HG03469 (cell line): ENCODE data around the gene MSLN.
"Not testable (repeated sequence)": the region's sequence is repeated elsewhere in the genome, so short reads cannot be mapped to it uniquely, and the experiment has no call there.

Experiments used
- ATAC-seq: cut with Tn5 transposase; IDR thresholded peaks from one replicate; pipeline ENCODE4 v1.9.1; 2021; ENCODE audit warnings: mild to moderate bottlenecking, moderate library complexity, moderate number of reproducible peaks; ENCODE audit not compliant: unreplicated experiment

The MSLN gene

GRCh38 chr16:772959-773358, 12.4 kb downstream of the MSLN start:
- ATAC-seq = no peak

DNA sequence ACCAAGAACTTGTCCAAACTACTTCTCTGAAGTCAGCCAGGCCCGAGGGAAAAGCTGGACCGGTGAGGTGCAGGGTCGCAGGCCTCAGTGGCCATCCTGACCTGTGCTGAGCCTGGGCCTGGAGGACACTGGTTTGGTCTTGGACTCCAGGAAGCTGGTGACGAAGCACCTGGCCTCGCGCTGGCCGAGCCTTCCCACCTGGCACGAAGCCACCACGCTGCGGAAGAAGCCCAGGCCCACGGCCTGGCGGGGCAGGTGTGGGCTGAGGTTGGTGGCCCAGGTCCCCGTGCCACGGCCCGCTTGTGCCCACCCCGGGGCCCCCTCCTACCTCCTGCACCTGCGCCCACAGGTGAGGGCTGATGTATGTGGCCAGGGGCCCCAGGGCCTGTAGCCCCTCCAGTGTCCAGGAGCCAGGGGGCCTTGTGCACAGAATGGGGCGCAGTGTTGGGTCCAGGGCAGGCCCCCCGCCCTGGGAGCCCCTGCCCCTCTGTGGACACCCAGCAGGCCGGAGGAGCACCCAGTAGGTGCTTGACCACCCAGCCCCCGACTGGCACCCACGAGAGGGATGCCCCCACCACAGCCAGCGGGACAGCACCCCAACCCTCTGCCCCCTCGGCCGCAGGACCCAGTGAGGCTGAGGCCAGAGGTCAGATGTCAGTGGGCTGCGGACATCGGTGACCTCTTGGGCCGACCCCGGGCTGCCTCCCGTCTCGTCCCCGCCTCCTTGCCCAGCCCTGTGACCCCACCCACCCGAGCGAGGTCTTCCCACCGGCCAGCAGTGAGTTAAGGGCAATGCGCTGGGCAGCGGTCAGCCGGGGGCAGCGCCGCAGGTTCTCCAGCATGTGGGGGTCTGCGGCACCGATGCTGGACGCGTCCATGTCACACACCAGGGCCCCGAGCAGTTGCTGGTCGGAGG, 13.8 kb downstream of the MSLN start:
- no peak for ATAC-seq

- no peak for ATAC-seq
Observed at GRCh38 chr16:775236-775796, 14.8 kb downstream of the MSLN start.

DNA sequence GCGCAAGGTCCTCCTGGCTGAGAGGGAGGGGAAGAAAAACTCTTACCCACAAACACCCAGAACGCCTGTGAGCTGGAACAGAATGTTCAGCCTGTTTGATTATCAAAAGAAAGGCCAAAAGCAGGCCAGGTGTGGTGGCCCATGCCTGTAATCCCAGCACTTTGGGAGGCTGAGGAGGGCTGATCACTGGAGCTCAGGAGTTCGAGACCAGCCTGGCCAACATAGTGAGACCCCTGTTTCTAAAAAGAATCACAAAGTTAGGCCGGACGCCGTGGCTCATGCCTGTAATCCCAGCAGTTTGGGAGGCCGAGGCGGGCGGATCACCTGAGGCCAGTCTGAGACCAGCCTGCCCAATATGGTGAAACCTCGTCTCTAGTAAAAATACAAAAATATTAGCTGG, 15.8 kb downstream of the MSLN start:
- not testable (repeated sequence) for ATAC-seq

GRCh38 chr16:776824-777223, 16.3 kb downstream of the MSLN start:
- ATAC-seq = no peak

DNA sequence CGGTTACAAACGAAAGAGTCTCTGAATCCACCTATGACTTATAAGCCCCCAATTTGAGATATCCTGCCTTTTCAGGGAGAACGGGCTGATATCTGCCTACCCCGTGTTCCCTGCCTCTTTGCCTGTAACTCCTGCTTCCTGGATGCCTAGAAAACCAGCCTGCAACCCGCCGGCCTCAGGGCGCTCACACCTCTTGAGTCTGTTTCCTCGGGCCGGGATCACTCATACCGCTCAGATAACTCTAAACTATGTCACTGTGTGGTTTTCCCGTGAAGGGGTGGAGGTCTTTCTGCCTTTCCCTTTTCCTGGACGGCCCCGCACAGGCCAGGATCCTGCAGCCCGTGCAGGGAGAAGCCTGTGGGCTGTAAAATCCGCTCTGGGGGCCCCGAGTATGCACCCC, 17.3 kb downstream of the MSLN start:
- no peak for ATAC-seq

- ATAC-seq = no peak
Observed at GRCh38 chr16:778447-778846, 17.9 kb downstream of the MSLN start.

DNA sequence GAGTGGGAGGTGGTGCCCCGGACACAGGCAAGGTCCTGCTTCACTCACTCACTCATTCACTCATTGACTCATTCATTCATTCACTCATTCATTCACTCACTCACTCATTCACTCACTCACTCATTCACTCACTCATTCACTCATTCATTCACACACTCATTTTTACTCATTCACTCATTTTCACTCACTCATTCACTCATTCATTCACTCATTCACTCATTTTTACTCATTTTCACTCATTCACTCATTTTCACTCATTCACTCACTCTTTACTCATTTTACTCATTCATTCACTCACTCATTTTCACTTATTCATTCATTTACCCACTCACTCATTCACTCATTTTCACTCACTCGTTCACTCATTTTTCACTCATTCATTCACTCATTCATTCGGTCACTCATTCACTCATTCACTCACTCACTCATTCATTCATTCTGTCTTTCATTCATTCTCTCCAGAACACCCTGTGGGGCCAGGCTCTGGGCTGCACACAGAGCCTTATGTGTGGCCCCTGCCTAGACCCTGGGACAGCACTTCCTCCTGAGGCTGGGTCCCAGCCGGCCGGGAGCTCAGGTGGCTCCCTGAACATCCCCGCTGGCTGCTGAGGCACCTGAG, 18.5 kb downstream of the MSLN start:
- ATAC-seq = no peak

DNA sequence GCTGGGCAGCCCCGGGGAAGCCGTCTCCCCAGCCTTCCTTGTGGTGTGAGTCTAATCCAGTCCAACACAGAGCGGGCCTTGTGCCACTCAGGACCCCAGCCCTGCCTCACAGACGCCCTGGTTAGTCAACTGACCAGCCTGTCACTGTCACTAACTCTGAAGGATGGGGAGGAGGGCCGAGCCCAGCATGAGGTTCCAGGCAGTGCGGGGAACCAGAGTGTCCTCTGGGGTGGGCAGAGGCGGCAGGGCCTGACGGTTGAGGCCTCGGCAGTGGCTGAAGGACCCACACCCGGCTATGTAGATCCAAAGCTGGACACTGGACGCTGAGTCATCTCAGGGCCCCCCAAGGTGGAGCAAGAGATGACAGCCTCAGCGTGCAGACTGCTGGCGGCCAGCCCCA, 19.0 kb downstream of the MSLN start:
- ATAC-seq = no peak

DNA sequence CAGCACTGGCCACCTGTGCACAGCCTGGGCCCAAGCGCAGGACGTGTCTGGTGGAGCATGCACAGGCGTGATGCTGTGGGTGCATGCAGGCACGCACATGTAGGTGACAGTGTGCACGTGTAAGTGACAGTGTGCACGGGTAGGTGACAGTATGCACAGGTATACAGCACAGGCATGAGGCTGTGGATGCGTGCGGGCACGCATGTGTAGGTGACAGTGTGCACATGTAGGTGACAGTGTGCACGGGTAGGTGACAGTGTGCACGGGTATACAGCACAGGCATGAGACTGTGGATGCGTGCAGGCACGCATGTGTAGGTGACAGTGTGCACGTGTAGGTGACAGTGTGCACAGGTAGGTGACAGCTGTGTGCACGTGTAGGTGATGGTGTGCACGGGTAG, 19.8 kb downstream of the MSLN start:
- ATAC-seq = no peak

DNA sequence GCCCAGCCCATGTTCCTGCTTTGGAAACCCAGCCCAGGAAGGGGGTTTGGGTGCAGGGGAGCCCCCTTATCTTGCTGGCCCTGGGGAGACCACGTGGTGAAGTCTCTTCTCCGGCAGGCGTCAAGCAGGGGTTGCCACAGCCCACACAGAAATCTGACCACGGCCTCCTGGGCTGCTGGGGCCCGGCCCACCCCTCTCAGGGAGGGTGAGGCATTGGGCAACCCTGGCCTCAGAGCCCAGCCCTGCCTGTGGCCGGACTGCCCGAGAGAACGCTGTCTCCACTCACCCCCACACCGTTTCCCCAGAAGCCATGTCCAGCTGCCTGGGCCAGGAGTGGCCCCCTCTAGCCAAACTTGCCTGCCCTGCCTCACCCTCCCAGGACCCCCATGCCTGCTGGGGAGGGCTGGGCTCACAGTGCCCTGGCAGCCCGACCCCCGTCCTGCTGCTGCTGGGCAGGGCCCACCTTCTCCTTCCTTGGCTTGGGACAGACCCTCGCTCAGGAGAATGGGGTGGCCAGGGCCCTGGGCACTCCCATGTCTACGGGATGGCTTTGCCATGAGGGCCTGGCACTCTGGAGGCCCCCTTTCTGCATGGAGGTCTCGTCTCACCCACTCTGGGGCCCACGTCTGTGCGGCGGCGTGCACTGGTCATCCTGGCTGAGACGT, 20.9 kb downstream of the MSLN start:
- ATAC-seq = no peak

DNA sequence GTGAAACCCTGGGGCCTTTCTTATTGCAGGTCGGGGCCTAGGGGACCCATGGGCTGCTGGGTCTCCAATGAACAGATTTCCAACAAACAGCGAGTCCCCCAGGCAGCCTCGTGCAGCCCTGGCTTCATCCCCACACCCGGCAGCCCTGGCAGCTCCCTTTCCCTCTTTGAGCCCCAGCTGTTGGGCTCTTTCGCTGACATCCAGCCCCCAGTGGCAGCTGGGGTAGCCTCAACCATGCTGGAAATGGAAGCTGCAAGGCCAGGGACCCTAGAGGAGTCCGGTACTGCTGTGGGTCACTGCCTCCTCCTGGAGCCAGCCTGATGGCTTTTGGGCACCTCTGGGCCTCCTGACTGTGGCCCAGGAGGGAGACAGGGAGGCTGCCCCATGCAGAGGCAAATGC, 21.7 kb downstream of the MSLN start:
- no peak for ATAC-seq

GRCh38 chr16:782766-783403, 22.4 kb downstream of the MSLN start:
- ATAC-seq = no peak

DNA sequence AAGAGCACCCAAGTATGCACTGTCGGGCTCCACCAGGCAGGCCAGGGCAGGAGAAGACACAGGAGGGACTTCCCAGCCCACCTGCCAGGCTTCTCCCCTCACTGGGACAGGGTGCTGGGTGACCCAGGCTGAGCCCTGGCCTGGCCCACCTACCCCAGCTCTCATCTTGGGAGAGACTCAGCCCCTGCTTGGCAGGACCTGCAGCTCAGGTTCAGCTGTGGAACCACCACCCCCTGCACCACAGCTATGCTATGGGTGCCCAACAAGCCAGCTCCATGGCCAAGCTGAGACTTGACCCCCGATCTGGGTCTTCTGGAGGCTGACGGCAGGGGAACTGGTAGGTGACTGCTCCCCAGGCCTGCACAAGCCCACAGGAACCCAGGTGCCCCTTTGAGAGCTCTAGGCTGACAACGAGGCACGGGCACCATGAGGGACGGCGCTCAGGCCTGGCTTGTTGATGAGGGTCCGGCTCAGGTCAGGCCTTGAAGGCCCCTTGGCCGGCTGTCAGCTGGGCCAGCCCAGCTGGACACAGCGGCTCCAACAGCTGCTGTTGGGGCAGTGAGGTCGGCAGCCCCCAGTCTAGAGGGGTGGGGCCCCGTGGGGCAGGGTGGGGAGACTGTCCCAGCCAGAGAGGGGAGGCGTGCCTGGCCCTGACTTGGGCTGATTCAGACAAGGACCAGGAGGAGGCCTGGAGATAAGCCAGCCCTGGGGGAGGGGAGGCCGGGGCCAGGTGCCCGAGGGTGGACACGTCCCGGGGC, 23.0 kb downstream of the MSLN start:
- no peak for ATAC-seq

DNA sequence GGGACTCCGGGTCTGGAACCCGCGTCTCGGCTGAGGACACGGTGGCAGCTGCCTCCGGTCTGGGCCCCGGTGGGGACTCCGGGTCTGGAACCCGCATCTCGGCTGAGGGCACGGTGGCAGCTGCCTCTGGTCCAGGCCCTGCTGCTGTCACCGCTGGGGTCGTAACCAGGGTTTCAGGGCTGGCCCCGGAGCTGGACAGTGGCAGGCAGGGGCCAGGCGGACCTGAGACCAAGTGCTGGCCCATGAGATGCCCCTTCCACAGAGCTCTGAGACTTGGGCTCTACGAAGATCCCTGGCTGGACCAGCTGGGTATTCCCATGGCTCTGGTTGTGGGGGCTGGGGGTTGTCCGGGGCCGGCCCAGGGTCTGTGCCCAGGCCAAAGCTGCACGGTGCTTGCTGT, 23.9 kb downstream of the MSLN start:
- no peak for ATAC-seq

GRCh38 chr16:785563-786535, 25.3 kb downstream of the MSLN start:
- ATAC-seq = no peak

DNA sequence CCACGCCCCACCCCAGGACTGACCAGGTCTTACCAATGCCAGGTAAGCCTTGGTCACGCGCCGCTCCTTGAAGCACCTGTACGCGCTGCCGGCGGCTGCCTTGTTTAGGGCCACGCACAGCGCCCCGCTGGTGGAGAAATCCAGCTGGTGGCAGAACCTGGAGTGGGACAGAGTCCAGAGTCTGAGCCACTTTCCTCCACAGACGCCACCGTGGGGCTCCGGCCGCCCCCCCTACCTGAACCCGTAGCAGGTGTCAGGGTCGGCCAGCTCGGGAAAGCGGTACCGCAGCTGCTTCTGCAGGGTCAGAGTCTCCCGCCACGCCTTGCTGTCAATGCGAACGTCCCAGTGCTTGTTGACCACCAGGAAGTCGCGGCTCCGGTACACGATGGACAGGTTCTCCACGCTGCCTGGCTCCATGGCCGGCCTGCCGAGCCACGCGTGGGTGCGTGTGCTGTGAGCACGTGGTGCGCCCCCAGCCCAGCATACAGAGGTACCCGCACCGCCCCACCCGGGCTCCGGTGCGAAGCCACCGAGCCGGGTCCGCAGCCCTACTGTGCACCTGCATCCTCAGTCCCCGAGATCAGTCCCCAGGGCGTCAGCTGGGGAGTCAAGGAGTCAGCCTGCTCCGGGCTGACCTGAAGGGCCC, 26.9 kb downstream of the MSLN start:
- no peak for ATAC-seq

GRCh38 chr16:787978-788398, 27.5 kb downstream of the MSLN start, which contains the start of gene RPUSD1:
RPUSD1 (minus strand) TSS chr16:788381; CDS start chr16:787737, 644 bp downstream.
- peak; percentile 3 for ATAC-seq
